HG03108 (cell line): ENCODE measurements around the gene SRC.

Experiments
- ATAC-seq: cut with Tn5 transposase; IDR thresholded peaks from one replicate; pipeline ENCODE4 v1.9.1; 2021; ENCODE audit warnings: moderate library complexity; ENCODE audit not compliant: unreplicated experiment

The SRC gene

GRCh38 chr20:37348792-37349516 is 3.0 kb downstream of the SRC start:
- no peak for ATAC-seq

GRCh38 chr20:37349517-37350491 is 3.9 kb downstream of the SRC start:
- ATAC-seq, result no peak

- ATAC-seq, result no peak
Observed at GRCh38 chr20:37350649-37351574, 5.0 kb downstream of the SRC start.

GRCh38 chr20:37351689-37352607 is 6.0 kb downstream of the SRC start:
- ATAC-seq, result no peak

- ATAC-seq, result no peak
Observed at GRCh38 chr20:37352608-37352980, 6.7 kb downstream of the SRC start.

GRCh38 chr20:37353285-37353849 is 7.4 kb downstream of the SRC start:
- ATAC-seq, result no peak

GRCh38 chr20:37354210-37355195 is 8.6 kb downstream of the SRC start:
- no peak for ATAC-seq

- ATAC-seq, result no peak
Observed at GRCh38 chr20:37355252-37356180, 9.6 kb downstream of the SRC start.

- no peak for ATAC-seq
Observed at GRCh38 chr20:37356387-37356786, 10.4 kb downstream of the SRC start.

- no peak for ATAC-seq
Observed at GRCh38 chr20:37356961-37357371, 11.0 kb downstream of the SRC start.

- no peak for ATAC-seq
Observed at GRCh38 chr20:37357481-37358365, 11.8 kb downstream of the SRC start.

GRCh38 chr20:37358366-37359150 is 12.6 kb downstream of the SRC start:
- ATAC-seq, result no peak

- ATAC-seq, result no peak
Observed at GRCh38 chr20:37359331-37359730, 13.4 kb downstream of the SRC start.

GRCh38 chr20:37359836-37360235 is 13.9 kb downstream of the SRC start:
- no peak for ATAC-seq

GRCh38 chr20:37360391-37361115 is 14.6 kb downstream of the SRC start:
- ATAC-seq, result no peak
